Measurements from ENCODE around the gene DOCK2.

DOCK2 gene

GRCh38 chr5:169804861-169805260, 167.8 kb downstream of the DOCK2 start (continued):
- TF ChIP-seq TSHZ1 (tag by site-specific recombination; IDR thresholded peaks at IDR 0.05; ENCODE audit: borderline replicate concordance): no peak

DNA sequence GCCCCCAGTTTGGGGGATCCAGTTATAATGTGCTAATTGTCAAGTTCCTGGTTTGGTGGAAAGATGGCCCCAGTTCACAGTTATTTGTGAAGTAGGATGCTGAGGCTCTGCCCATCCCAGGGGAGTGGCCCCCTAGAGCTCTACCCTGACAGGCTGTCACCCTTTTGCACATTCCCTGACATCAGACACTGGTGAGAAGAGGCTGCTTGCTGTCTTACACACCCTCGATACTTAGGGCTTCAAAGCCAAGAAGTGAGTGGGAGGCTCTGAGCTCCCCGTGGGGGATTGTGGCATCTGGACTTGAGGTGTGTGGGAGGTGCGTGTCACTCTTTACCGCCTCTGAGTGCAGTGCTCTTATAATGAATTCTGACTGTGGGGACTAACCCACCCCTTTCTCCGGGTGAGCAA, 168.5 kb downstream of the DOCK2 start:
- POLR2A ChIA-PET: no interaction called here
- TF ChIP-seq ZIC2 (tag by site-specific recombination; IDR thresholded peaks at IDR 0.05) (0 out of 2 replicates have a peak, but pooled peaks have one; percentile 15), ZFHX2 (tag by site-specific recombination; conservative IDR thresholded peaks at IDR 0.05) (peak; percentile 97), EGR2 (tag by site-specific recombination; IDR thresholded peaks at IDR 0.05; ENCODE audit: low read depth) (peak; percentile 97), ZNF132 (tag by site-specific recombination; IDR thresholded peaks at IDR 0.05; ENCODE audit: borderline replicate concordance) (no peak), GLIS1 (tag by site-specific recombination; IDR thresholded peaks at IDR 0.05) (peak; percentile 68)
- CTCF ChIA-PET: interaction anchor here (1.0 kb wide), 1 partner anchor 175 kb away, joined by 4 read pairs; no protein-coding TSS in a partner anchor
- no peak overlapping the region for H3K27ac ChIP-seq (ENCODE audit: extremely low read depth, low read depth, low read length)
- no peaks in the 10 kb centered on the region for H3K36me3 ChIP-seq (ENCODE audit: control insufficient read depth in 2 of 2, insufficient read depth in 1 of 2, low read length in 2 of 2)
- H3K4me3 ChIP-seq (ENCODE audit: low read depth, low read length): no peak overlapping the region
- H3K4me1 ChIP-seq (ENCODE audit: control insufficient read depth, insufficient read depth, low read length): no peaks in the 10 kb centered on the region
- H3K9me3 ChIP-seq (ENCODE audit: control insufficient read depth, insufficient read depth, low read depth, low read length): no peaks in the 10 kb centered on the region

DNA sequence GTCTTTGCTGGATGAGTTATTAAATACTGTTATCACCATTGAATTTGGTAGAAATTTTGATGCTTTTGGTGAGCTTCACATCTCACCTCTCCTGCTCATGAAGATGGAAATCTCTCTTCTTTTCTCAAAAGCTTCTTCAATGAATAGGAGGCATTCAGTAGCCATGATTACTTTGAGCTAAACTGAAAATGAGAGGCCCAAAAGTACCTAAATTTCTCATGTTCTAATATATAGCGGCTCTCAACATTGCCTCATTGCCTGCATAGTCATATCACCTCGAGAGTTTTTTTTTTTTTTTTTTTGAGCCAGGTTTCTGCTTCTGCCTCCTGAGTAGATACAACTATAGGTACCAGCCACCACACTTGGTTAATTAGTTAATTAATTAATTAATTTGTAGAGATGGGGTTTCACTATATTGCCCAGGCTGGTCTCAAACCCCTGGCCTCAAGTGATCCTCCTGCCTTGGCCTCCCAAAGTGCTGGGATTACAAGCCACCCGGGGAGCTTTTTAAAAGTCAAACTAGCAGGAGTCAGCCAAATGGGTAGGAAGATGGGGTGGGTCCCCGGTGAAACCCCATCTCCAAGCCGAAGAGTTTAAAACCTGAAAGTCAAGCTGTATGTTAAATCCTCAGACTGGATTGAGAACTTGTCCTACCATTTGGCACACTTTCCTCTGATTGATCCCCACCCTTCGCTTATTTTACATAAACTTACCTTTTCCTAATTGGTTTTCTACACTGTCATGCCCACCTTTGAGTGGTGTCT, 169.0 kb downstream of the DOCK2 start:
- Histone ChIP-seq H3K27ac (ENCODE audit: extremely low read depth, low read depth, low read length) (no peak overlapping the region), H3K9me3 (ENCODE audit: control insufficient read depth, insufficient read depth, low read depth, low read length) (no peaks in the 10 kb centered on the region), H3K4me1 (ENCODE audit: control insufficient read depth, insufficient read depth, low read length) (no peaks in the 10 kb centered on the region), H3K36me3 (ENCODE audit: control insufficient read depth in 2 of 2, insufficient read depth in 1 of 2, low read length in 2 of 2) (no peaks in the 10 kb centered on the region), H3K4me3 (ENCODE audit: low read depth, low read length) (no peak overlapping the region)
- no peak for TF ChIP-seq INSM2 (tag by site-specific recombination; IDR thresholded peaks at IDR 0.05)
- no peak for TF ChIP-seq KLF9 (tag by site-specific recombination; IDR thresholded peaks at IDR 0.05; ENCODE audit: low read depth)
- POLR2A ChIA-PET: no interaction called here
- CTCF ChIA-PET: interaction anchor here (1.0 kb wide), 1 partner anchor 175 kb away, joined by 4 read pairs; no protein-coding TSS in a partner anchor

DNA sequence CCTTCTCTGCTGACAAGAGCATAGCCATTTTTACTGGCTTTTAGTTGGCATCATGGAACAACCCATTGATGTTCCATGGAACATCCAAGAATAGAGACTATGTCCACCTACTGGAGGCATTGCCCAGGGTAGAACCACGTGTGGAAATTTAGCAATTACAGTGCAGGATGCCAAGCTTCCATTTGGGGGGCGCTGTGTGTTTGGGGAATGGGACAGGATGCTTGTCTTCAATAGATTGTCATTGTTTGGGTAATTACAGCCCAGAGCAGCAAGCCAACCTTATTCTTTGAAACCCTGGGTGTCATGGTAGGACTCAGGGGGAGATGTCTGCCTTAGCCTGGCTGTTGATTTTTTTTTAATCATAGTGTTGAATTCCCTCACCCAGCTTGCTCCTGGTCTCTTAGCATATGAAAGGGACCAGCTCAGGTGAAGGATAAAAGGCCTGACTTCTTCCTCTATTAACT, 171.1 kb downstream of the DOCK2 start:
- ChIA-PET POLR2A (no interaction called here), CTCF (interaction anchor here (0.7 kb wide), 1 partner anchor 19 kb away, joined by 3 read pairs; no protein-coding TSS in a partner anchor)
- TF ChIP-seq ZNF274 (IDR thresholded peaks at IDR 0.05; ENCODE audit: low read length) (no peak), ZNF274 (tag by site-specific recombination; IDR thresholded peaks at IDR 0.05; ENCODE audit: borderline replicate concordance) (no peak), ZNF335 (tag by site-specific recombination; conservative IDR thresholded peaks at IDR 0.05) (no peak), ZNF76 (tag by site-specific recombination; IDR thresholded peaks at IDR 0.05; ENCODE audit: borderline replicate concordance, low read depth) (no peak), PRDM2 (tag by site-specific recombination; IDR thresholded peaks at IDR 0.05; ENCODE audit: borderline replicate concordance) (no peak), GFI1B (tag by site-specific recombination; IDR thresholded peaks at IDR 0.05) (no peak), SCRT1 (tag by site-specific recombination; IDR thresholded peaks at IDR 0.05; ENCODE audit: borderline replicate concordance) (no peak), ZNF558 (tag by site-specific recombination; IDR thresholded peaks at IDR 0.05) (no peak), ZNF768 (tag by site-specific recombination; IDR thresholded peaks at IDR 0.05) (no peak), ZNF660 (tag by site-specific recombination; IDR thresholded peaks at IDR 0.05) (no peak)
- Histone ChIP-seq H3K4me3 (ENCODE audit: low read depth, low read length) (no peak overlapping the region), H3K9me3 (ENCODE audit: control insufficient read depth, insufficient read depth, low read depth, low read length) (no peaks in the 10 kb centered on the region), H3K4me1 (ENCODE audit: control insufficient read depth, insufficient read depth, low read length) (no peaks in the 10 kb centered on the region), H3K36me3 (ENCODE audit: control insufficient read depth in 2 of 2, insufficient read depth in 1 of 2, low read length in 2 of 2) (no peaks in the 10 kb centered on the region), H3K27ac (ENCODE audit: extremely low read depth, low read depth, low read length) (no peak overlapping the region)

All from HEK293 (cell line).